GM13976 (cell line): ENCODE measurements around the gene GREB1.

ENCODE experiments used
- DNase-seq: peaks from one replicate; pipeline ENCODE4 v3.0.0; 2012; ENCODE audit warnings: low spot score
- in situ Hi-C: fragments of 300-500 bp; cut with MboI; formaldehyde crosslinking; loops from one replicate; pipeline ENCODE4 v1.12.0; 2022; ENCODE audit warnings: low sequenced_read_pairs, mixed read lengths, inconsistent platforms; ENCODE audit not compliant: unreplicated experiment
- TF ChIP-seq, protein P1 (sequence below): IDR thresholded peaks from 2 replicates; pipeline ENCODE4 v1.5.1; 2012; ENCODE audit warnings: borderline replicate concordance, mild to moderate bottlenecking; ENCODE audit not compliant: insufficient read depth; ENCODE audit errors: extremely low read depth, missing control alignments, control extremely low read depth

The GREB1 gene

GRCh38 chr2:11559066-11559785, 25.4 kb downstream of the GREB1 start:
- TF ChIP-seq, protein P1, sequence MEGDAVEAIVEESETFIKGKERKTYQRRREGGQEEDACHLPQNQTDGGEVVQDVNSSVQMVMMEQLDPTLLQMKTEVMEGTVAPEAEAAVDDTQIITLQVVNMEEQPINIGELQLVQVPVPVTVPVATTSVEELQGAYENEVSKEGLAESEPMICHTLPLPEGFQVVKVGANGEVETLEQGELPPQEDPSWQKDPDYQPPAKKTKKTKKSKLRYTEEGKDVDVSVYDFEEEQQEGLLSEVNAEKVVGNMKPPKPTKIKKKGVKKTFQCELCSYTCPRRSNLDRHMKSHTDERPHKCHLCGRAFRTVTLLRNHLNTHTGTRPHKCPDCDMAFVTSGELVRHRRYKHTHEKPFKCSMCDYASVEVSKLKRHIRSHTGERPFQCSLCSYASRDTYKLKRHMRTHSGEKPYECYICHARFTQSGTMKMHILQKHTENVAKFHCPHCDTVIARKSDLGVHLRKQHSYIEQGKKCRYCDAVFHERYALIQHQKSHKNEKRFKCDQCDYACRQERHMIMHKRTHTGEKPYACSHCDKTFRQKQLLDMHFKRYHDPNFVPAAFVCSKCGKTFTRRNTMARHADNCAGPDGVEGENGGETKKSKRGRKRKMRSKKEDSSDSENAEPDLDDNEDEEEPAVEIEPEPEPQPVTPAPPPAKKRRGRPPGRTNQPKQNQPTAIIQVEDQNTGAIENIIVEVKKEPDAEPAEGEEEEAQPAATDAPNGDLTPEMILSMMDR = no peak
- no peak for DNase-seq
- in situ Hi-C loops = no loop called here

DNA sequence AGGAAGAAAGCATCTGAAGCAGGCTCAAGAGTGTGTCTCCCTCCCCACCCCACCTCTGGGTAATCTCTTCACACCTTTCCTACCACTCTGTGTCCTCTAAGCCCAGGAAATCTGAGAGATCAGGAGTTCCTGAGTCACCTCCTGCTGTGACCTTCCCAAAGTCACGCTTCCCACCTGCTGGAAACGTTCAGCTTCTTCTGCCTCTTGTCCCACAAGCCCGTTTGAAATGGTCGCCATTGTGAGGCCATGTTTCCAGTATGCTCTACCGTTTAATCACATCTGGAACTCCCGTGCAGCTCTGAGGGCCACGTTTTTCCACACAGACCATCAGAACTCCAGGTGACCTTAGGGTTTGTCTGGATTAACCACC, 25.9 kb downstream of the GREB1 start:
- in situ Hi-C loops = no loop called here
- DNase-seq = no peak
- TF ChIP-seq, protein P1 = no peak

GRCh38 chr2:11560806-11561205, 27.0 kb downstream of the GREB1 start:
- no peak for DNase-seq
- in situ Hi-C loops = no loop called here
- TF ChIP-seq, protein P1 = no peak

DNA sequence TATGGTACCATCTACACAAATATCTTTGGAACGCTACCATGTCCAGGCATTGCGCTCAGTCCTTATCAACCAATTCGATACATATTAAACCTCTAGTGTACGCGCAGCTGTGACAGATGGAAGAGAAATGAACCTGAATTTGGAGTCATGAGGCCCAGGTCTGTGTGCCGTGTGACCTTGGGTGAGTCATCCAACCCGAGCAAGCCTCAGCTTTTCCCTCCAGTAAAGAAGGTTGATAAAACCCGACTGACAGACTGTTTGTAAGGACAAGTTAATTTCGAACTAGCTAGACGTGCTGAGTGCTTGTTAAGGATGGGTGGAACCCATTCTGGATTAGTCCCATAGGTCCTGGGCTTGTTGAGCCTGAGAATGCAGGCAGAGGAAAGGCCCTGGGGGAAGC, 28.2 kb downstream of the GREB1 start:
- TF ChIP-seq, protein P1 = no peak
- DNase-seq = no peak
- in situ Hi-C loops = no loop called here

- TF ChIP-seq, protein P1 = no peak
- in situ Hi-C loops = no loop called here
- DNase-seq = no peak
Measured at GRCh38 chr2:11562476-11562875, 28.6 kb downstream of the GREB1 start.

GRCh38 chr2:11563784-11564666, 30.2 kb downstream of the GREB1 start:
- TF ChIP-seq, protein P1 = no peak
- no peak for DNase-seq
- in situ Hi-C loops = no loop called here
